ENCODE results near the gene GLT6D1. TPM values are rescaled to one million over a fixed set of nuclear protein-coding genes. Genes with fewer than 3 reads are reported as not detected.

Gene GLT6D1
- total and polyA plus RNA-seq, 2 of the 4 experiments (the other 2 are of a cell fraction): not detected

GRCh38 chr9:135600296-135600817 lies 39.0 kb downstream of the GLT6D1 start:
- H3K4me3 ChIP-seq (ENCODE audit: insufficient read depth, low read depth, low read length): no peak overlapping the region
- no peak overlapping the region for H2BK20ac ChIP-seq (ENCODE audit: low read depth, low read length)
- TF ChIP-seq NFE2L2 (IDR thresholded peaks at IDR 0.05; ENCODE audit: low read depth, low read length) (no peak), FOS (IDR thresholded peaks at IDR 0.05; ENCODE audit: low read depth, low read length) (no peak), BHLHE40 (IDR thresholded peaks at IDR 0.05; ENCODE audit: low read depth, low read length) (no peak), RCOR1 (IDR thresholded peaks at IDR 0.05; ENCODE audit: insufficient replicate concordance, low read length) (no peak), CTCF (conservative IDR thresholded peaks at IDR 0.05; ENCODE audit: low read depth, low read length) (no peak), SMC3 (IDR thresholded peaks at IDR 0.05; ENCODE audit: low read depth, low read length) (no peak), MAZ (IDR thresholded peaks at IDR 0.05; ENCODE audit: borderline replicate concordance, low read depth, low read length) (no peak), CHD1 (IDR thresholded peaks at IDR 0.05; ENCODE audit: low read depth, low read length) (no peak), CEBPB (IDR thresholded peaks at IDR 0.05; ENCODE audit: low read depth, low read length) (no peak)
- no peaks in the 10 kb centered on the region for H3K9me1 ChIP-seq (ENCODE audit: insufficient read depth, low read length)
- no peak overlapping the region for H2AFZ ChIP-seq (replicated peaks; ENCODE audit: low read length, poor library complexity)
- CTCF ChIA-PET: no interaction called here
- intact Hi-C loops (cut with micrococcal nuclease): loop anchor here (5.0 to 10.0 kb wide), 3 partner anchors 194 to 667 kb away; no protein-coding TSS in a partner anchor
- H3K14ac ChIP-seq (replicated peaks; ENCODE audit: low read depth, low read length): no peak overlapping the region
- H3K79me1 ChIP-seq (ENCODE audit: low read depth in 1 of 2, low read length in 2 of 2): no peaks in the 10 kb centered on the region
- H3K9ac ChIP-seq (ENCODE audit: low read depth, low read length): no peak overlapping the region
- no CpG with 5 or more reads among the region's 5 CpGs for WGBS, 2 experiments (ENCODE audit: extremely low coverage in 2 of 2, insufficient read length in 1 of 2)
- dilution Hi-C loops (cut with HindIII; ENCODE audit: low sequenced_read_pairs, unreplicated experiment): no loop called here
- no peaks in the 10 kb centered on the region for H3K4me1 ChIP-seq (ENCODE audit: control insufficient read depth, insufficient read depth, low read length)
- no peak overlapping the region for H2BK120ac ChIP-seq (ENCODE audit: low read depth, low read length)
- H3K4ac ChIP-seq (ENCODE audit: low read depth, low read length): no peak overlapping the region
- no peak overlapping the region for H2AK5ac ChIP-seq (ENCODE audit: low read depth, low read length)
- in situ Hi-C loops (cut with MboI; ENCODE audit: low sequenced_read_pairs): loop anchor here (25.0 kb wide), 1 partner anchor 337 kb away; no protein-coding TSS in a partner anchor
- H4K5ac ChIP-seq (ENCODE audit: low read depth, low read length): no peak overlapping the region
- H3K18ac ChIP-seq (ENCODE audit: low read depth, low read length): no peak overlapping the region
- no peaks in the 10 kb centered on the region for H3K9me3 ChIP-seq (ENCODE audit: control insufficient read depth, insufficient read depth, low read length)
- H4K8ac ChIP-seq (ENCODE audit: low read depth in 2 of 2, low read length in 2 of 2): no peak overlapping the region
- no peak for ATAC-seq (ENCODE audit: low read depth)
- BruUV-seq (replicated peaks): no TSS peak
- peaks cover 4% of the 10 kb centered on the region for H3K27me3 ChIP-seq (ENCODE audit: control insufficient read depth, insufficient read depth, low read length)
- H2AK9ac ChIP-seq (replicated peaks; ENCODE audit: low read depth, low read length, poor library complexity): no peak overlapping the region
- POLR2A ChIA-PET (ENCODE audit: unreplicated experiment): no interaction called here
- H2BK5ac ChIP-seq (ENCODE audit: low read depth, low read length, poor library complexity, severe bottlenecking): no peak overlapping the region
- H3K56ac ChIP-seq (ENCODE audit: extremely low read depth, insufficient read depth, low read length): no peak overlapping the region
- H4K91ac ChIP-seq (ENCODE audit: insufficient read depth, low read depth, low read length): no peak overlapping the region
- H2BK15ac ChIP-seq (ENCODE audit: low read depth, low read length): no peak overlapping the region
- no peak for DNase-seq
- no peak overlapping the region for H3K23ac ChIP-seq (ENCODE audit: low read depth, low read length)
- H4K20me1 ChIP-seq (ENCODE audit: insufficient read depth, low read length): no peaks in the 10 kb centered on the region
- no peaks in the 10 kb centered on the region for H3K36me3 ChIP-seq (ENCODE audit: control insufficient read depth, insufficient read depth, low read length)
- H3K4me2 ChIP-seq (ENCODE audit: low read depth, low read length): no peak overlapping the region
- H3K27ac ChIP-seq (ENCODE audit: insufficient read depth, low read length): no peak overlapping the region

All from IMR-90 (cell line).